CD4-positive, alpha-beta T cell (primary cell): Measurements from ENCODE around the gene HMG20A. TPM values are rescaled to one million over a fixed set of nuclear protein-coding genes. Genes with fewer than 3 reads are reported as not detected.

Experiments used
- ATAC-seq: fragments of 200-7000 bp; cut with Tn5 transposase; one replicate; pipeline ENCODE4 v1.10.0; 2022; ENCODE audit warnings: mild to moderate bottlenecking; ENCODE audit not compliant: poor library complexity
- CTCF ChIA-PET: fragments of 350-600 bp; sonication (Branson Sonifier 250); formaldehyde crosslinking; loops from one replicate; lab custom pipeline; 2021; ENCODE audit warnings: antibody characterized with exemption, inconsistent platforms; lab: Charles Lee
- POLR2A ChIA-PET: fragments of 350-600 bp; sonication (Branson Sonifier 250); formaldehyde crosslinking; loops from one replicate; lab custom pipeline; 2021; ENCODE audit warnings: antibody characterized with exemption, inconsistent platforms; lab: Charles Lee
- DNase-seq, 14 experiments: peaks; one replicate each; pipeline ENCODE4 v3.0.0-alpha.2; 2013 to 2020; ENCODE audit warnings: mixed read lengths in 2 of 14
- H3K27ac ChIP-seq, 2 donors: one replicate each; pipeline versions ENCODE4 v1.5.1 to v1.7.0; 2013; ENCODE audit warnings: low read length in 2 of 2, low read depth in 1 of 2, mild to moderate bottlenecking in 1 of 2
- H3K27me3 ChIP-seq, 2 experiments: 1 replicate in 1 of 2; 2 replicates in 1 of 2; pipeline versions ENCODE4 v1.6.1 to v1.7.0; 2013; ENCODE audit warnings: low read length in 2 of 2, control low read depth in 1 of 2, mild to moderate bottlenecking in 1 of 2, moderate library complexity in 1 of 2; ENCODE audit not compliant: insufficient read depth in 2 of 2, control insufficient read depth in 1 of 2
- H3K36me3 ChIP-seq: one replicate; pipeline ENCODE4 v1.6.1; 2013; ENCODE audit warnings: low read length, control low read depth; ENCODE audit not compliant: insufficient read depth
- H3K4me1 ChIP-seq: one replicate; pipeline ENCODE4 v1.6.1; 2013; ENCODE audit warnings: low read length, control low read depth; ENCODE audit not compliant: insufficient read depth
- H3K4me3 ChIP-seq: one replicate; pipeline ENCODE4 v1.5.1; 2013; ENCODE audit warnings: mild to moderate bottlenecking, low read length, moderate library complexity
- H3K9me3 ChIP-seq, 2 experiments: 1 replicate in 1 of 2; 2 replicates in 1 of 2; pipeline versions ENCODE4 v1.6.1 to v1.7.0; 2013; ENCODE audit warnings: low read length in 2 of 2, mild to moderate bottlenecking in 2 of 2, control low read depth in 1 of 2, moderate library complexity in 1 of 2; ENCODE audit not compliant: control insufficient read depth in 1 of 2, insufficient read depth in 1 of 2
- H3K27ac Mint-ChIP-seq: one replicate; pipeline ENCODE4 v1.8.0; 2020; ENCODE audit warnings: mixed read lengths
- H3K27me3 Mint-ChIP-seq: one replicate; pipeline ENCODE4 v1.8.0; 2021; ENCODE audit warnings: mixed read lengths
- H3K36me3 Mint-ChIP-seq: one replicate; pipeline ENCODE4 v1.8.0; 2021; ENCODE audit warnings: low read depth, mixed read lengths
- H3K4me1 Mint-ChIP-seq: one replicate; pipeline ENCODE4 v1.8.0; 2021; ENCODE audit warnings: low read depth, mixed read lengths
- H3K4me3 Mint-ChIP-seq: one replicate; pipeline ENCODE4 v1.8.0; 2020; ENCODE audit warnings: mild to moderate bottlenecking, mixed read lengths
- H3K9me3 Mint-ChIP-seq: one replicate; pipeline ENCODE4 v1.8.0; 2020; ENCODE audit warnings: mixed read lengths
- CTCF ChIP-seq: fragments of 200-600 bp; IDR thresholded peaks from one replicate; pipeline ENCODE4 v1.8.0; 2022; ENCODE audit warnings: antibody characterized with exemption, mild to moderate bottlenecking
- intact Hi-C, 2 experiments: fragments of 100-400 bp; cut with DNase I in 1 of 2; cut with micrococcal nuclease in 1 of 2; formaldehyde crosslinking; loops; one replicate each; pipeline versions ENCODE4 v1.15.1 to v1.9.0; 2023 to 2025; cut with DNase I, micrococcal nuclease
- total RNA-seq, 174 experiments: library from RNA in 2 of 174; stranded (reverse) in 2 of 174; gene quantifications; one replicate each; pipeline ENCODE4 v1.2.3 and lab custom pipeline; 2021 to 2026

The HMG20A gene
- total RNA-seq, 2 experiments from 2014 or later, result 16.2 to 20.0 TPM

- H3K27me3 ChIP-seq, result no peaks in the 10 kb centered on the region
- no peaks in the 10 kb centered on the region for H3K4me1 ChIP-seq
- no peaks in the 10 kb centered on the region for H3K36me3 ChIP-seq
- no peaks in the 10 kb centered on the region for H3K36me3 Mint-ChIP-seq
- POLR2A ChIA-PET, result no interaction called here
- H3K27ac ChIP-seq, result no peak overlapping the region
- H3K4me3 ChIP-seq, result no peak overlapping the region
- ATAC-seq (no peak), DNase-seq (no peak)
- CTCF ChIA-PET, result no interaction called here
- no peak for TF ChIP-seq CTCF
- H3K27ac Mint-ChIP-seq, result no peak overlapping the region
- H3K9me3 ChIP-seq, result no peaks in the 10 kb centered on the region
- no peaks in the 10 kb centered on the region for H3K9me3 Mint-ChIP-seq
- H3K4me3 Mint-ChIP-seq, result no peak overlapping the region
- no peaks in the 10 kb centered on the region for H3K27me3 Mint-ChIP-seq
- H3K4me1 Mint-ChIP-seq, result no peaks in the 10 kb centered on the region
- intact Hi-C loops, result no loop called here
Measured at GRCh38 chr15:77527831-77528231, 107.1 kb downstream of the HMG20A start.

- CTCF ChIA-PET, result no interaction called here
- DNase-seq, result no peak
Measured at GRCh38 chr15:77528290-77528967, 107.7 kb downstream of the HMG20A start.

DNA sequence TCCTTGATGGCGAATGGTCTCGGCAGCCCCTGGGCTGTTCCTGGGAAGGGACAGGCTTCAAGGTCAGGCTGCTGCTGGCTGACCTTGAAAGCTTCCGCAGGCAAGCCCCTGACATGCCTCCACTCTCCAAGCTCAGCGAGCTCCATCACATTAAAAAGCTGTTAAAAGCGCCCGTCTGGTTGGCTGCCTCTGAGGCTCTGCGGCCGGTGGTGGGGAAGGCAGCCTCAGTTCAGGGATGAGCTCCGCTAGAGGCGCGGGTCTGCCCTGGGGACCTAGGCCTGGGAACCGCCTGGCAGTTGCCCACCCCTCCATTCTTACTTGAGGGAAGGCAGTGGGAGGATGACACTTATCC is 108.3 kb downstream of the HMG20A start:
- Mint-ChIP-seq H3K27me3 (no peaks in the 10 kb centered on the region), H3K4me3 (no peak overlapping the region), H3K27ac (no peak overlapping the region), H3K36me3 (no peaks in the 10 kb centered on the region), H3K9me3 (no peaks in the 10 kb centered on the region), H3K4me1 (no peaks in the 10 kb centered on the region)
- H3K9me3 ChIP-seq, result no peaks in the 10 kb centered on the region
- no peak for ATAC-seq
- ChIA-PET POLR2A (no interaction called here), CTCF (no interaction called here)
- H3K4me1 ChIP-seq, result no peaks in the 10 kb centered on the region
- no peak overlapping the region for H3K4me3 ChIP-seq
- DNase-seq, result no peak
- H3K36me3 ChIP-seq, result no peaks in the 10 kb centered on the region
- no peak overlapping the region for H3K27ac ChIP-seq
- H3K27me3 ChIP-seq, result no peaks in the 10 kb centered on the region
- TF ChIP-seq CTCF, result no peak
- intact Hi-C loops, result no loop called here

More at GRCh38 chr15:77528290-77528967, 107.7 kb downstream of the HMG20A start:
- Mint-ChIP-seq H3K4me1 (no peaks in the 10 kb centered on the region), H3K9me3 (no peaks in the 10 kb centered on the region), H3K4me3 (no peak overlapping the region), H3K27ac (no peak overlapping the region), H3K36me3 (no peaks in the 10 kb centered on the region), H3K27me3 (no peaks in the 10 kb centered on the region)
- POLR2A ChIA-PET, result no interaction called here
- H3K4me3 ChIP-seq, result no peak overlapping the region
- H3K4me1 ChIP-seq, result no peaks in the 10 kb centered on the region
- H3K27me3 ChIP-seq, result no peaks in the 10 kb centered on the region
- no peak for ATAC-seq
- intact Hi-C loops, result no loop called here
- no peak for TF ChIP-seq CTCF
- no peak overlapping the region for H3K27ac ChIP-seq
- no peaks in the 10 kb centered on the region for H3K9me3 ChIP-seq
- H3K36me3 ChIP-seq, result no peaks in the 10 kb centered on the region
